Measurements from ENCODE around the gene ACOT7.
"Not testable (repeated sequence)": the region's sequence is repeated elsewhere in the genome, so short reads cannot be mapped to it uniquely, and the experiment has no call there.

Gene ACOT7, protein sequence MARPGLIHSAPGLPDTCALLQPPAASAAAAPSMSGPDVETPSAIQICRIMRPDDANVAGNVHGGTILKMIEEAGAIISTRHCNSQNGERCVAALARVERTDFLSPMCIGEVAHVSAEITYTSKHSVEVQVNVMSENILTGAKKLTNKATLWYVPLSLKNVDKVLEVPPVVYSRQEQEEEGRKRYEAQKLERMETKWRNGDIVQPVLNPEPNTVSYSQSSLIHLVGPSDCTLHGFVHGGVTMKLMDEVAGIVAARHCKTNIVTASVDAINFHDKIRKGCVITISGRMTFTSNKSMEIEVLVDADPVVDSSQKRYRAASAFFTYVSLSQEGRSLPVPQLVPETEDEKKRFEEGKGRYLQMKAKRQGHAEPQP

DNA sequence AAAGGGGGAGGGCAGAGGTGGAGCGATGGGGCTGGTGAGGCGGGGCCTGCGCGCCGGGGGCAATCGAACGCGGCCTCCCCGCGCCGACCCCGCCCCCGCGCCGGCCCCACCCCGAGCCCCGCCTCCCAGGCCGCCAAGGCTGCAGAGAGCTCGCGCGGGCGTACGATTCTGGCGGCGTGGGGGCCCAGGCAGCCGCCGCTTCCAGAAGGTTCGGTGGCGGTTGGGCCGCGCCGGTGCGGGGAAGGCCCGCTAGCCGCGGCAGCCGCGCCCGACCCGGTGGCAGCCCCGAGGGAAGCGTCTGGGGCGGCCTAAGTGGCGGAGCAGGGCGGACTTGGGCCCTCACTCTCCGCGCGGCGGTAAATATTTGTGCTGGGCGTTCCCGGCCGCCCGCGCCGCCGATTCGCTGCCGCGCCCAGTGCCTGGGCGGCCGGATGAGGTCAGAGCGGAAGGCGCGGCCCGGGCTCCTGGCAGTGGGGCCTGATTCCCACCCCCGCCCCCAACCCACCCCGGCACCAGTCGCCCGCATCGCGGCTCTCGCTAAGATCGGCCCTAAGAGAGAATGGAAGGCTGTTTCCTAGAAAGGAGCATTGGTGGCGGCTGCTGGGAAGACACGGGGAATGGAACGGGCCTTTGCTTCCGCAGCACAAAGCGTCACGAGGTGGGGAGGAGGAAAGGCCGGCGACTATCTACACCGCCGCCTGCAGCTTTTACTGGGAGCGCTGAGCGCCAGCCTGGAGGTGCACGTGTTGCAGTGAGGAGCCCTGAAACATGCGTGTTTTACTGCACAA lies at the start of gene ACOT7:
ACOT7 (minus strand) TSS at position 368 of the 788 bp plus-strand sequence. CDS start 368 bp downstream, outside the sequence.
- DNase-seq (ENCODE audit: low read depth in 2 of 2) = peak; percentile 73 to 88

DNA sequence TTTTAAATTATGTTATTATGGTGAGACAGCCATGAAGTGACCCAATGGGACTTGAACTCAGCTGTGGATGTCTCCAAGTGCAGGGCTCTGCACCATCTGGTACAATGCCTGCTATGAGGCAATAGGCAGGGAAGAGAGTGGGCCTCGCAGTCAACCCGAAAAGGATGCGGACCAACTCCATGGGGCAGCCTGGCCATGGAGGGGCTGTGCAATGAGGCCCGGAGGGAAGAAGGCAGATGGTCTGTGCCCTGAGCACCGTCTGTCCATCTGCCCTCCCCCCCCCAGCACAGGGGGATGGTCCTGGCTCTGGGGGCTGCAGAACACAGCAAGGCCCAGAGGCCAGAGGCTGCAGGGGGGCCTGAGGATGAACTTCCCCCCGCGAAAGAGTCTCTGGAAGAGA lies 48.0 kb upstream of the ACOT7 start:
- no peak for DNase-seq (ENCODE audit: low read depth in 2 of 2)

DNA sequence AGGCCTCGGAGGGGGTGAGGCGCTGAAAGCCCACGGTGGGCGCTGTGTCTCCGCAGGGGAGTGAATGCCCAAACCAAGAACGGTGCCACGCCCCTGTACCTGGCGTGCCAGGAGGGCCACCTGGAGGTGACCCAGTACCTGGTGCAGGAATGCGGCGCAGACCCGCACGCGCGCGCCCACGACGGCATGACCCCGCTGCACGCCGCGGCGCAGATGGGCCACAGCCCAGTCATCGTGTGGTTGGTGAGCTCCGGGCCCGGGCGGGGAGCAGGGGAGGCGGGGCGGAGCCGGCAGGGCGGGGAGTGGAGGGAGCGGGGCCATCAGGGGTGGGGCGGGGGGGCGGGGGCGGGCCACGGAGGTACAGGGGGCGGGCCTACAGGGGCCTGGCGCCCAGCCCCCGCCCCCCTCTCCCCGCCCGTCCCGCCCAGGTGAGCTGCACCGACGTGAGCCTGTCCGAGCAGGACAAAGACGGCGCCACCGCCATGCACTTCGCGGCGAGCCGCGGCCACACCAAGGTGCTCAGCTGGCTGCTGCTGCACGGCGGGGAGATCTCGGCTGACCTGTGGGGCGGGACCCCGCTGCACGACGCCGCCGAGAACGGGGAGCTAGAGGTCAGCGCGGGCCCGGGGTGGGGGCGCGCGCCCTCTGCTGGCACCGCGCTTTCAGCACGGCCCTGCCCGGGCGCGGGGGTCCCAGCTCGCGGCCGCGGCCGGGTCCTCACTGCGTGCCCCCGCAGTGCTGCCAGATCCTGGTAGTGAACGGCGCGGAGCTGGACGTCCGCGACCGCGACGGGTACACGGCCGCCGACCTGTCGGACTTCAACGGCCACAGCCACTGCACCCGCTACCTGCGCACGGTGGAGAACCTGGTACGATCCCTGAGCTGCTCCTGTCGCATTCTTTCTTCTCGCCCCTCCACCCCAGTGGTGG lies 46.9 kb upstream of the ACOT7 start:
- DNase-seq (ENCODE audit: low read depth in 2 of 2) = peak in 1 of 2 experiments; percentile 62

DNA sequence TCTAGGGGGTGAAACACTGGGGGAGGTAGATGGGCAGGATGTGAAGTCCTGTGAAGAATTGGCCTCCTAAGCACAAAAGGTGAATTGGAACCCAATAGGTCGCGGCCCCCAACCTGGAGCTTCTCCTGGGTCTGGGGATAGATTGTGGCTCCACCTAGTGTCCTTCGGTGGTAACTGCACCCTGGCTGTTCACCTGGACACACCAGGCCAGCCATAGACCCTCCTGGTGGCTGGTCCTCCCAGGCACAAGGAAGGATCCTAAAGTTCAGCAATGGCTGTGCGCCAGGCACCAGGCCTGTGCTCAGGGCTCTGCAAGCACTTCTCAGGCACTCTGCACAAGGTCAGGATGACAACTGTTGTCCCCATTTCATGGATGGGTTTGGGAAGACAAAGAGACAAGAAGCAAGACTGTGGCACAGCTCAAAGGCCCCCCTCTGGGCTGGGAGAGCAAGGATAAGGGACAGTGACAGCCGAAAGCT lies 44.5 kb upstream of the ACOT7 start:
- DNase-seq (ENCODE audit: low read depth in 2 of 2) = peak; percentile 45 to 69

DNA sequence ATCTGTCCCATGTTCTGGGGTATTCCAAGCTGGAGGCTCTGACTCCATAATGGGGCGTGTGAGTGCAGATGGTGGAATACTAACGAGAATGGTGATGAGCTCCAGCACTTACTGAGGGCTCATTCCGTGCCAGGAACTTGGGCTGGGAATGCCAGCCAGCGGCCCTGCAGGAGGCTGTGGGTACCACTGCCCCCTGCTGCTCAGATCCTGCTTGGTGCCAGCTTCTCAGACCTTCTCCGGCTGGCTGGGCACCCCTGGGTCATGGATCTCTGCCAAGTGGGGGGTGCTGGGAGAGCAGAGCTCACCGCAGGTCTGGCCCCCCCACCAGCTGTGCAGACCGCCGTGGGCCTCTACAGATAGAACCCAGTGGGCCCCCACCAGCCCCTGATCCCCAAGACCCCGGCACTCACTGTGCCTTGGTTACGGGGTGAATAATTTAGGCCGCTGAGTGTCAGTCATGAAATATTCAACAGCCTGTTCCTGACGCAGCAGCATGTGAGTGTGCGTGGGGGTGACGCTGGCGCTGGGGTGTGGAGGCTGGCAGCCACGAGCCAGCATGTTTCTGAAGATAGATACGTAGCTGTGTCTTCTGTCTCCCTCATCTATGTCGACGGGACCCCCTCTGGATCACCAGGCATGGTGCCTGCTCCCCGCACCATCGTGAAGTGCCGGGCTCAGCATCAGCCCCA lies 43.6 kb upstream of the ACOT7 start:
- not testable (repeated sequence) for DNase-seq (ENCODE audit: low read depth in 2 of 2)

DNA sequence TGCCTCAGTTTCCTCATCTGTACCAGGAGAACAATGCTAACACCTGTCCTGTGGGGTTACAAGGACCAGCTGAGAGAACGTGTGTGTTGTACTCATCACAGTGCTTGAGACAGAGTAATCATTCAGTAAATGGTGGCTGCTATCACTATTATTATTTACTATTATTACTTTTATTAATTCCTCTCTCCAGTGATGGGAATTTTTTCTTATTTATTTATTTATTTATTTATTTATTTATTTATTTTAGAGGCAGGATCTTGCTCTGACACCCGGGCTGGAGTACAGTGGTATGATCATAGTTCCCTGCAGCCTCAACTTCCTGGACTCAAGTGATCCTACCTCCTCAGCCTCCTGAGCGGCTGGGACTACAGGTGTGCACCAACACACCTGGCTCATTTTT lies 42.7 kb upstream of the ACOT7 start:
- not testable (repeated sequence) for DNase-seq (ENCODE audit: low read depth in 2 of 2)

DNA sequence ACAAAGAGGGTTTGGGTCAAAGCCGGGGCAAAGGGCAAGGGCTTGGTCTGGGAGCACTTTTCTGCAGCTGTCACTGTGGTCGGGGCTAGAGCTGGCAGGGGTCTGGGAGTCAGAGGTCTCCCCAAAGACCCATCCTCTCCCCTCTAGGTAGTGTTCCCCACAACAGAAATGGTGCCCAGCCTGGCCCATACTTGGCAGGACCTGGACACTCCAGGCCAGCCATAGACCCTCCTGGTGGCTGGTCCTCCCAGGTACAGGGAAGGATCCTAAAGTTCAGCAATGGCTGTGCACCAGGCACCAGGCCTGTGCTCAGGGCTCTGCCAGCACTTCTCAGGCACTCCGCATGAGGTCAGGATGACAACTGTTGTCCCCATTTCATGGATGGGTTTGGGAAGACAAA lies 42.0 kb upstream of the ACOT7 start:
- no peak for DNase-seq (ENCODE audit: low read depth in 2 of 2)

DNA sequence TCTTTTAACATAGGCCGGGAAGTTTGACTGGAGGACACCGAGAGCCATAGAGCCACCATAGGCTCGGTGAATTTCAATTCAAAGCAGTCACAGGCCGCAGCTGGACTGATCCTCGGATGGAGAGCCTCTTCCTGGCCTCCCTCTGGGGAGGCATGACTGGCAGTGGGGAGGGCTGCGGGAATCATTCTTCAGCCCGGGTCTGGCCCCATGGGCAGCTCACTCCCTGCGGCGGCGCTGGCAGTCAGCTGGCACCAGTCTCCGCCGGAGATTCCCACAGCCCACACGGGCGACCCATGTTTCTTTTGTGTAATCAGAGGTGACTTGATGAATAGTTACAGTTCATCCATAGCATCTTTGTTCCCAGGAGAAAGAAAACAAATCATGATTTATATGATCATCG lies 41.6 kb upstream of the ACOT7 start:
- DNase-seq (ENCODE audit: low read depth in 2 of 2) = no peak

DNA sequence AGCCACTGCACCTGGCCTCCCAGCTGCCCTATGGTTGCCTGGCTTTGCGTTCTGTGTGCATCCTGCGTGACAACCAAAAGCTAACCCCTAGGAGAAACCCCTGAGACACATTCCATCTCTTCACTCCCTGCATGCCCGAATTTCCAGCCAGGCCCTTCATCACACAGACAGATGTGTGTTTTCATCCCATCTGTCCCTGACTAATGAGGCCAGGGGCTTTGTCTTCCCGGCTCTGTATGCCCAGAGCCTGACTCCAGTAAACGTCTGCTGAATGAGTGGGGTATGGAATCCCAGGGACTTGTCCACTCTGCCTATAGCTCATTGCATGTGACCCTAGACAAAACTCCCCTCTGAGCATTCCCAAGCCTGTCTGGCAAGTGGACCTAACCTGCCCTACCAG lies 40.6 kb upstream of the ACOT7 start:
- no peak for DNase-seq (ENCODE audit: low read depth in 2 of 2)

DNA sequence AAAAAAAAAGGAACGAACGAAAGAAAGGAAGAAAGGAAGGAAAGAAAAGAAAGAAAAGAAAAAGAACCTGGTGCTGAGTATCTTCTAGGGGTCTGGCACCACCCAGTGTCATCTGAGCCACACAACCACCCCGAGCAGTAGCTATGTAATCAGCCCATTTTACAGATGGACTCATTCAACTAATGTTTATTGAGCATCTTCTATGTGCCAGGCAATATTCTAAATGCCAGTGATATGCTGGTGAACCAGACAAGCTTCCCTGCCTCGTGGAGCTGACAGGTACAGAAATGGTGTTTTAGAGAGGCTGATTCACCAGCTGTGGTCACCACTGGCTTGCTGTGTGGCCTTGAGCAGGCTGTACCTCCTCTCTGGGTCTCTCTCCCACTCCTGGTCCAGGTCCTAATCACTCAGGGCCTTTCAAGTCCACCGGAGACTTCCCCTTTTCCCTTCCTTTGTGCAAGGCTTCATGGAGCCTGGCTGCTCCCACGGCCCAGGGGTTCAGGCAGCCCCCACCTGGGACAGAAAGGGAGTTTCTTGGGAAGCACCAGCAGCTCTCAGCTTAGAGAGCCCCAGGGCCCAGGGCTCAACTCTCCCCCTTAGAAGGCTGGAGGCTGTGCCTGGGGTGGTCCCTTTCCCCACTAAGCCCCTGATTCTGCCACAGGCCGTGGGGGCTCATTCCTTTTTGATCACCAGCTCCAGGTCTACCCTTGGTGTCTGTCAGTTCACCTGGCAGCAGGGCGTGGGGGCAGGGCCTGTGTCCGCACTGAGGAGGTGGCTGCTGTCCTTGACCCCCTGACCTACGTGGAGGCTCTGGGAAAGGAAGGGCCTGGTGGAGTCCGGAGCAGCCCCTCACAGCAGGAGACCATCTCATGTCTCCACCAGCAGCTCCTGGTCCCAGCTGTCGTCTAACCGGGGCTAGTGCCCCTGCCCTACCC lies 38.3 kb upstream of the ACOT7 start:
- DNase-seq (ENCODE audit: low read depth in 2 of 2) = not testable (repeated sequence)

DNA sequence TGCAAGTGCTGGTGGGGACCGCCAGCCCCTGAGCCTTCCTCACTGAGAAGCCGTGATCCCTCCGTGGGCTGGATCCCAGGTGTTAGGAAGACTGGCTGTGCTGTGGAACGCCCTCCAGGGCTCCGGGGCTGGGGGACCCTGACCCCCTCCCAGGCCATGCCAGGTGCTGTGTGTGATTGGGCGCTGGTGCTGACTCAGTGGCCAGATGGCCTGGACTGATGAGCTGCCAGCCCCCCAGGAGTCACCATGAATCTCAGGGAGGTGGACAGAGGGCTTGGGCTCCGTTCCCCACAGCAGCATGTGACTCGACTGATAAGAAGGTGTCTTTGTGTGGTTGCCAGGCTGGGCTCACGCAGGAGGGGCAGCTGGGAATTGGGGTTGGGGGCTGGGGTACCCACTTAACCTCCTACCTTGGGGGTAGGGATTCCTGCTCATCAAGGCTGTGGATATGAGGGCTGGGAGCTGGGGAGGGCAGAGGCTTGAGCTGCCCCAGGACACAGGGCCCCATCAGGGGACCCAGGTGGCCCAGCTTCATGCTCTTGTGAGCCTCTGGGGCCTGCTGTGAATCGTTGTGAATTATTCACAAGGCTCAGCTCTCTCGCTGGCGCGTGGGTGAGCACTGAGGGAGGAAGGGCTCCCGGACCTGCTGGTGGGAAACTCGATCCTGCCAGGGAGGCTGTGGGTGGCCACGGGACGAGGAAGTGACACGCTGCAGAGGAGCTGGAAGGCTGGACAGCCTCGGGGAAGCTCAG lies 36.3 kb upstream of the ACOT7 start:
- not testable (repeated sequence) for DNase-seq (ENCODE audit: low read depth in 2 of 2)

DNA sequence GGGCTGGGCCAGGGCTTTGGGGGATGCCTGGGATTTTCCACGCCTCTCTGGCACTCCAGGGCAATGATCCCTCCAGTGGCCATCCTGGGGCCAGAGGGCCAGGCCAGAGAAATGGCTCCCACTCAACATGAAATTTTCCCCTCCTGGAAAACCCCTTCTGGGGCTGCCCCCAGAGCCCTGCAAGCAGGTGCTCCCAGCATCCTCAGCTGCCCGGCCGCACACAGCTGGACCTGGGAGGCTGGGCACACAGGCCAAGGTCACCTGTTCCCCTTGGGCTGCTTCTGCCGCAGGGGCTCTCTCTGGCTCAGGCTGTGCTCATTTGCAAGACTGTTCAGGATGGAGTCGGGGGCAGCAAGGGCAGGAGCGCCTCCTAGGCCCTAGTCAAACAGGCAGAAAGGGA lies 34.9 kb upstream of the ACOT7 start:
- not testable (repeated sequence) for DNase-seq (ENCODE audit: low read depth in 2 of 2)

DNA sequence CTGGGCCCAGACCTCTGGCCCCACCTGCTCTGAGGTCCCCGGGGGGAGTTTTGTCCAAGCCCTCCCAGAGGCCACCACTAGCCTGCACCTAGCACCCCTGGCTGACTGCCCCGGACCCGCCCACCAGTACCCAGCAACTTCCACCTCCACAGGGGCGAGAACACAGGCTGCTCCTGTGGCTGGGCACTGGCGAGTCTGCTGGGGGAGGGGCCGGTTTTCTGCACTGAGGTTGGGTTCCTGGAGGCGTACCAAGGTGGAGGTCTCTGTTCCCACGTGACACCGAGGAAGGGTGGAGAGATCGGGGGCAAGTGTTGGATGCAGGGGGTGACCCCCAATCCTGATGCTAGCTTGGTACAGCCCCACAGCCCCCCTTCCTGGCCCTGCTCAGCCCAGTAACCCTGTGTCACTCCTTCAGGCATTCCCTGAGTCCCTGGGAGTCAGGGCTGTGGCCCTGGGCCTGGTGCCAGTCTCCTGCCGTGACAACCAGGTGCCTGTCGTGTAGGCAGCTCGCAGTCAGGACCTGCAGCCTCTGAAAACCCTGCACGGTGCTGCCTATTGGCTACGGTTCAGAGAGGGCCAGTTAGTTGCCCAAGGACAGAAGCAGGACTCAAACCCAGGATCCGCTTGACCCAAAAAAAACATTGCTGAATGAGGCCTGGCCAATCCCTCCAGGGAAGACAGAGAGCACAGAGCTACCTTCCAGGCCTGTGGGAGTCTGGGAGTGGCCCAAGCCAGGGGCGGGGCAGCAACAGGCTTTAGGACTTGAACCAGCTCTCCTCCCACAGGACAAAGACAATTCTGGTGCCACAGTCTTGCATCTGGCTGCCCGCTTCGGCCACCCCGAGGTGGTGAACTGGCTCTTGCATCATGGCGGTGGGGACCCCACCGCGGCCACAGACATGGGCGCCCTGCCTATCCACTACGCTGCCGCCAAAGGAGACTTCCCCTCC lies 34.1 kb upstream of the ACOT7 start:
- no peak for DNase-seq (ENCODE audit: low read depth in 2 of 2)

DNA sequence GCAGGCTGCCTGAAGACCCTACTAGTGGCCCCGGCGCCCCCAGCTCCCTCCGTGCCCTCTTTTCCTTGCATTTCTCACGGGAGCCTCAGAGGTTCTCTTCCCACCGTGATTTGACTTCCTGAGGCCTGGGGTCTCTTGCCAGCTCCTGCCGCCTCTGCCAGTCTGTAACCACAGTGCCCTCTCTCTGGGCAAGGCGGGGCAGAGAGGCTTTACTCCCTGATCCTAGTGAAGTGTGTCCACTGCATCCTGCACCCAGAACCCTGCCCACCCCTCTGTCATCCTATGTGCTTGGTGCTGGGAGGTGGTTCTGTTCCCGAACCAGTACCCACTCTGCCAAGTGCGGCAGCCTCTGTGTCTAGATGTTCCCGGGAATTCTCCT lies 33.4 kb upstream of the ACOT7 start:
- no peak for DNase-seq (ENCODE audit: low read depth in 2 of 2)

DNA sequence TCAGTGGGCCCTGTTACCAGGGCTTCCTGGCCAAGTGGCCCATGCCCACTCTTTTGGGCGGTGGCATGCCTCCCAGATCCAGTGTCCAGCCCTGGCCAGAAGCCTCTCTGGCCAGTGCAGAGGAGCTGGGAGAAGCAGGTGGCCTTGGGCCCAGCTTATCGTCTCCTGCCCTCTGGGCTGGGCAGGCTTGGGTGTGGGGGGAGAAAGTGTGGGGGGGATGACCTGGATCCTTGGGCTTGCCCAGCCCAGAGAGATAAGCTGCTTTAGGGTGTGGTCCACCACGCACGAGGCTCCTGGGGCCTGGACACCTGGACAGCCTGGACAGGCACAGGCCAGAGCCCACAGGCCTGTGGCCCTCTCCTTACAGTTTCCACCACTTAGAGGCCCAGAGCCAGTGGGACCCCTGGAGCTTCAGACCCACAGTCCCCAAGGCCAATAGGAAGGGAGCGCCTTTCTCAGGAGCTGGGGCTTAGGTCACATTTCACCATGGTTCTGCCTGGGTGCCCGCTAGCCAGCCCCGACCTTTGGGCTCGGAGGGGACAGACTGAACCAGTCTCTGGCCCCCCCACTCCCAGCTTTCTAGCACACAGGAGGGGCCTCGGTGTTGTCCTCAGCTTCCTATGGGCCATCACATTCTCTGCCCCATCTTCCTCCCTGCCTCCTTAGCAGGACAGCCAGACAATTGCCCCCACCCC lies 32.9 kb upstream of the ACOT7 start:
- no peak for DNase-seq (ENCODE audit: low read depth in 2 of 2)

DNA sequence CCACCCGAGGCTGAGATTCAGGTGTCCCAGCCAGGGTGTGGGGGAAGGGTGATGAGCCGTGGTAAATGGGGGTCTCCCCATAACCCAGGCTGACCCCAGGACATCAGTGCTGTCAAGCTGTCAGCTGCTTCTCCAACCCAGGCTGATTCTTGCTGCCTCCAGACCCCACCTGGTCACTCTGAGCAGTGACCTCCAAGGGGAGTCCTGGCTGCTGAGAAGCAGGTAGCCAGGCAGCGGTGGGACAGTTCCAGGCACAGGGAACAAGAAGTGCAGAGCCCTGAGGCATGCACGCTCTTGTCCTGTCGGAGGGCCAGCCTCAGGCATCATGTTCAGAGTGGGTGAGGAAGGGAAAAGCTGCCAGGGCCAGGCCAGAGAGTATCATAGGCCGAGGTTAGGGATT lies 32.1 kb upstream of the ACOT7 start:
- DNase-seq (ENCODE audit: low read depth in 2 of 2) = no peak

Data from stimulated activated CD4-positive, alpha-beta T cell treated with anti-CD3 and anti-CD28 coated beads, Interleukin-12 subunit alpha, Interleukin-12 subunit beta, amount 100 ng/mL, for 24 hours (primary cell).